GM23338 (cell line): ENCODE data around the gene RBM45. TPM values are rescaled to one million over a fixed set of nuclear protein-coding genes. Genes with fewer than 3 reads are reported as not detected.

Source experiments
- ATAC-seq: fragments of 200-7000 bp; cut with Tn5 transposase; 3 replicates; pipeline ENCODE4 v1.9.1; 2020
- DNase-seq: peaks from one replicate; pipeline ENCODE4 v3.0.0-alpha.2; 2015; ENCODE audit warnings: low spot score
- H2AFZ ChIP-seq: fragments of 200-600 bp; sonication (generic); 2 replicates; pipeline ENCODE4 v1.8.0; 2016; ENCODE audit warnings: antibody characterized with exemption, mild to moderate bottlenecking, moderate library complexity
- H3F3A ChIP-seq: fragments of 200-600 bp; sonication (generic); replicated peaks from 2 replicates; pipeline ENCODE4 v1.8.0; 2017; ENCODE audit warnings: antibody characterized with exemption, mixed run types, low read depth
- H3K27ac ChIP-seq: fragments of 200-600 bp; sonication (generic); 2 replicates; pipeline ENCODE4 v1.6.1; 2016; ENCODE audit warnings: low read depth
- H3K27me3 ChIP-seq: fragments of 200-600 bp; sonication (generic); 2 replicates; pipeline ENCODE4 v1.8.0; 2016; ENCODE audit warnings: mild to moderate bottlenecking, mixed run types, moderate library complexity; ENCODE audit not compliant: insufficient read depth
- H3K36me3 ChIP-seq: fragments of 200-600 bp; sonication (generic); 2 replicates; pipeline ENCODE4 v1.8.0; 2016; ENCODE audit warnings: mild to moderate bottlenecking; ENCODE audit not compliant: insufficient read depth
- H3K4me1 ChIP-seq: fragments of 200-600 bp; sonication (generic); 2 replicates; pipeline ENCODE4 v1.8.0; 2016; ENCODE audit warnings: mild to moderate bottlenecking, moderate library complexity; ENCODE audit not compliant: insufficient read depth
- H3K4me2 ChIP-seq: fragments of 200-600 bp; sonication (generic); 2 replicates; pipeline ENCODE4 v1.7.1; 2017; ENCODE audit warnings: mixed run types
- H3K4me3 ChIP-seq: fragments of 200-600 bp; sonication (generic); 2 replicates; pipeline ENCODE4 v1.6.1; 2016; ENCODE audit warnings: mixed run types
- H3K79me2 ChIP-seq: fragments of 200-600 bp; sonication (generic); replicated peaks from 2 replicates; pipeline ENCODE4 v1.8.0; 2017; ENCODE audit warnings: mild to moderate bottlenecking; ENCODE audit not compliant: insufficient read depth
- H3K9me2 ChIP-seq: fragments of 200-600 bp; sonication (generic); 2 replicates; pipeline ENCODE4 v1.8.0; 2017; ENCODE audit not compliant: insufficient read depth
- H4K20me1 ChIP-seq: fragments of 200-600 bp; sonication (generic); replicated peaks from 2 replicates; pipeline ENCODE4 v1.8.0; 2017; ENCODE audit warnings: mild to moderate bottlenecking; ENCODE audit not compliant: insufficient read depth
- H3K27ac Mint-ChIP-seq: 2 replicates; pipeline ENCODE4 v1.8.0; 2020; ENCODE audit warnings: inconsistent platforms, mild to moderate bottlenecking, moderate library complexity, mixed read lengths
- H3K27me3 Mint-ChIP-seq: 3 replicates; pipeline ENCODE4 v1.8.0; 2022; ENCODE audit warnings: low read depth, mild to moderate bottlenecking, moderate library complexity, mixed read lengths, inconsistent platforms; ENCODE audit not compliant: insufficient read depth, poor library complexity
- H3K36me3 Mint-ChIP-seq: 3 replicates; pipeline ENCODE4 v1.8.0; 2021; ENCODE audit warnings: low read depth, mild to moderate bottlenecking, inconsistent platforms, moderate library complexity, mixed read lengths
- H3K4me1 Mint-ChIP-seq: 3 replicates; pipeline ENCODE4 v1.8.0; 2020; ENCODE audit warnings: mild to moderate bottlenecking, inconsistent platforms, mixed read lengths
- H3K4me3 Mint-ChIP-seq: 3 replicates; pipeline ENCODE4 v1.8.0; 2021; ENCODE audit warnings: moderate library complexity, mild to moderate bottlenecking, inconsistent platforms, mixed read lengths
- H3K9me3 Mint-ChIP-seq: 3 replicates; pipeline ENCODE4 v1.8.0; 2020; ENCODE audit warnings: moderate library complexity, mild to moderate bottlenecking, inconsistent platforms, mixed read lengths
- CREB1 ChIP-seq: fragments of 250-450 bp; sonication (Bioruptor Pico); IDR thresholded peaks from 2 replicates; pipeline ENCODE4 v1.5.0; 2020; ENCODE audit warnings: low read depth, mild to moderate bottlenecking, moderate library complexity
- EZH2 ChIP-seq: fragments of 200-600 bp; sonication (generic); IDR thresholded peaks from one replicate; pipeline ENCODE4 v1.8.0; 2017; ENCODE audit warnings: antibody characterized with exemption, mild to moderate bottlenecking, low read depth; ENCODE audit not compliant: unreplicated experiment
- JUNB ChIP-seq: IDR thresholded peaks from one replicate; pipeline ENCODE4 v1.6.1; 2016; ENCODE audit warnings: antibody characterized with exemption; ENCODE audit not compliant: unreplicated experiment
- NANOG ChIP-seq: IDR thresholded peaks from 2 replicates; pipeline ENCODE4 v1.6.1; 2016; ENCODE audit warnings: antibody characterized with exemption, borderline replicate concordance
- POLR2AphosphoS5 ChIP-seq: IDR thresholded peaks from 2 replicates; pipeline ENCODE4 v1.6.1; 2016; ENCODE audit warnings: antibody characterized with exemption, low read depth
- polyA plus RNA-seq: library from polyadenylated mRNA; unstranded; fragments of >200 nt; fragmentation: Nextera tagmentation; extraction: Ambion mirVana; gene quantifications from 2 replicates; pipeline ENCODE4 v1.2.1, GENCODE V29; 2016
- total RNA-seq: library from RNA; depleted of rRNA; stranded (reverse); fragments of >200 nt; shearing (Covaris generic); gene quantifications from 2 replicates; pipeline ENCODE4 v1.2.3, GENCODE V29; 2014
- TF ChIP-seq, protein P1 (sequence below): fragments of 250-450 bp; sonication (Bioruptor Pico); IDR thresholded peaks from 2 replicates; pipeline ENCODE4 v1.5.0; 2020; ENCODE audit warnings: mild to moderate bottlenecking, moderate library complexity
- TF ChIP-seq, protein P2 (sequence below): IDR thresholded peaks from 2 replicates; pipeline ENCODE4 v1.6.1; 2016; ENCODE audit warnings: antibody characterized with exemption

The RBM45 gene
- total and polyA plus RNA-seq, 2 experiments from 2014 or later, result 15.8 to 17.1 TPM

DNA sequence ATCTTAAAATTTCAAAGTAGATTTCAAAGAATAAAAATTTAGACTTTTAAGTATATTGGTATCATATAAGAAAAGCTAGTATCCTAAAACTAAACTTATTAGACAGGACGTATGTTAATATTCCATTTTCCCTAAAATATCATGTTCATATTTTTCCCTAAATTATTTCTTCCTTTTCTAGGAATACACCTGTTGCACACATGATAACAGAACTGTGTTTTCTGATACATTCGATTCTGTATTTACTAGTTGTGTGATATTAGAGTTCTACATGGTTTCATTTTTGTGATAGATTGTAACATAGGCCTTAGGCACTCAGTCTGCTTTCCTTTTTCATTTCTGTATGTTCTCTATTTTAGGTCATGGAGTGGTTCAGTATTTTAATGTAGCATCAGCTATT is 10.9 kb downstream of the RBM45 start:
- Histone ChIP-seq H3K4me3 (no peak overlapping the region), H3K27ac (no peak overlapping the region), H3K36me3 (no peaks in the 10 kb centered on the region), H3K9me2 (no peaks in the 10 kb centered on the region), H2AFZ (no peak overlapping the region), H3K4me1 (peaks cover 12% of the 10 kb centered on the region; the same call in 1 of the 2 replicates), H3K79me2 (no peaks in the 10 kb centered on the region), H4K20me1 (no peaks in the 10 kb centered on the region), H3K27me3 (no peaks in the 10 kb centered on the region), H3F3A (no peaks in the 10 kb centered on the region), H3K4me2 (no peak overlapping the region)
- Mint-ChIP-seq H3K4me1 (peaks cover 13% of the 10 kb centered on the region), H3K27me3 (no peaks in the 10 kb centered on the region), H3K4me3 (no peak overlapping the region), H3K27ac (no peak overlapping the region), H3K36me3 (peaks cover 3% of the 10 kb centered on the region; the same call in 2 of the 3 replicates), H3K9me3 (no peaks in the 10 kb centered on the region)
- DNase-seq (no peak), ATAC-seq (no peak)
- TF ChIP-seq, protein P1, sequence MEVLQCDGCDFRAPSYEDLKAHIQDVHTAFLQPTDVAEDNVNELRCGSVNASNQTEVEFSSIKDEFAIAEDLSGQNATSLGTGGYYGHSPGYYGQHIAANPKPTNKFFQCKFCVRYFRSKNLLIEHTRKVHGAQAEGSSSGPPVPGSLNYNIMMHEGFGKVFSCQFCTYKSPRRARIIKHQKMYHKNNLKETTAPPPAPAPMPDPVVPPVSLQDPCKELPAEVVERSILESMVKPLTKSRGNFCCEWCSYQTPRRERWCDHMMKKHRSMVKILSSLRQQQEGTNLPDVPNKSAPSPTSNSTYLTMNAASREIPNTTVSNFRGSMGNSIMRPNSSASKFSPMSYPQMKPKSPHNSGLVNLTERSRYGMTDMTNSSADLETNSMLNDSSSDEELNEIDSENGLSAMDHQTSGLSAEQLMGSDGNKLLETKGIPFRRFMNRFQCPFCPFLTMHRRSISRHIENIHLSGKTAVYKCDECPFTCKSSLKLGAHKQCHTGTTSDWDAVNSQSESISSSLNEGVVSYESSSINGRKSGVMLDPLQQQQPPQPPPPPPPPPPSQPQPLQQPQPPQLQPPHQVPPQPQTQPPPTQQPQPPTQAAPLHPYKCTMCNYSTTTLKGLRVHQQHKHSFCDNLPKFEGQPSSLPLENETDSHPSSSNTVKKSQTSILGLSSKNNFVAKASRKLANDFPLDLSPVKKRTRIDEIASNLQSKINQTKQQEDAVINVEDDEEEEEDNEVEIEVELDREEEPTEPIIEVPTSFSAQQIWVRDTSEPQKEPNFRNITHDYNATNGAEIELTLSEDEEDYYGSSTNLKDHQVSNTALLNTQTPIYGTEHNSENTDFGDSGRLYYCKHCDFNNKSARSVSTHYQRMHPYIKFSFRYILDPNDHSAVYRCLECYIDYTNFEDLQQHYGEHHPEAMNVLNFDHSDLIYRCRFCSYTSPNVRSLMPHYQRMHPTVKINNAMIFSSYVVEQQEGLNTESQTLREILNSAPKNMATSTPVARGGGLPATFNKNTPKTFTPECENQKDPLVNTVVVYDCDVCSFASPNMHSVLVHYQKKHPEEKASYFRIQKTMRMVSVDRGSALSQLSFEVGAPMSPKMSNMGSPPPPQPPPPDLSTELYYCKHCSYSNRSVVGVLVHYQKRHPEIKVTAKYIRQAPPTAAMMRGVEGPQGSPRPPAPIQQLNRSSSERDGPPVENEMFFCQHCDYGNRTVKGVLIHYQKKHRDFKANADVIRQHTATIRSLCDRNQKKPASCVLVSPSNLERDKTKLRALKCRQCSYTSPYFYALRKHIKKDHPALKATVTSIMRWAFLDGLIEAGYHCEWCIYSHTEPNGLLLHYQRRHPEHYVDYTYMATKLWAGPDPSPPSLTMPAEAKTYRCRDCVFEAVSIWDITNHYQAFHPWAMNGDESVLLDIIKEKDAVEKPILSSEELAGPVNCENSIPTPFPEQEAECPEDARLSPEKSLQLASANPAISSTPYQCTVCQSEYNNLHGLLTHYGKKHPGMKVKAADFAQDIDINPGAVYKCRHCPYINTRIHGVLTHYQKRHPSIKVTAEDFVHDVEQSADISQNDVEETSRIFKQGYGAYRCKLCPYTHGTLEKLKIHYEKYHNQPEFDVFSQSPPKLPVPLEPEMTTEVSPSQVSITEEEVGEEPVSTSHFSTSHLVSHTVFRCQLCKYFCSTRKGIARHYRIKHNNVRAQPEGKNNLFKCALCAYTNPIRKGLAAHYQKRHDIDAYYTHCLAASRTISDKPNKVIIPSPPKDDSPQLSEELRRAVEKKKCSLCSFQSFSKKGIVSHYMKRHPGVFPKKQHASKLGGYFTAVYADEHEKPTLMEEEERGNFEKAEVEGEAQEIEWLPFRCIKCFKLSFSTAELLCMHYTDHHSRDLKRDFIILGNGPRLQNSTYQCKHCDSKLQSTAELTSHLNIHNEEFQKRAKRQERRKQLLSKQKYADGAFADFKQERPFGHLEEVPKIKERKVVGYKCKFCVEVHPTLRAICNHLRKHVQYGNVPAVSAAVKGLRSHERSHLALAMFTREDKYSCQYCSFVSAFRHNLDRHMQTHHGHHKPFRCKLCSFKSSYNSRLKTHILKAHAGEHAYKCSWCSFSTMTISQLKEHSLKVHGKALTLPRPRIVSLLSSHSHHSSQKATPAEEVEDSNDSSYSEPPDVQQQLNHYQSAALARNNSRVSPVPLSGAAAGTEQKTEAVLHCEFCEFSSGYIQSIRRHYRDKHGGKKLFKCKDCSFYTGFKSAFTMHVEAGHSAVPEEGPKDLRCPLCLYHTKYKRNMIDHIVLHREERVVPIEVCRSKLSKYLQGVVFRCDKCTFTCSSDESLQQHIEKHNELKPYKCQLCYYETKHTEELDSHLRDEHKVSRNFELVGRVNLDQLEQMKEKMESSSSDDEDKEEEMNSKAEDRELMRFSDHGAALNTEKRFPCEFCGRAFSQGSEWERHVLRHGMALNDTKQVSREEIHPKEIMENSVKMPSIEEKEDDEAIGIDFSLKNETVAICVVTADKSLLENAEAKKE (CRISPR knock-in tag), result no peak
- TF ChIP-seq POLR2AphosphoS5 (no peak), NANOG (no peak), CREB1 (CRISPR knock-in tag) (no peak), EZH2 (no peak), JUNB (no peak)
- TF ChIP-seq, protein P2, sequence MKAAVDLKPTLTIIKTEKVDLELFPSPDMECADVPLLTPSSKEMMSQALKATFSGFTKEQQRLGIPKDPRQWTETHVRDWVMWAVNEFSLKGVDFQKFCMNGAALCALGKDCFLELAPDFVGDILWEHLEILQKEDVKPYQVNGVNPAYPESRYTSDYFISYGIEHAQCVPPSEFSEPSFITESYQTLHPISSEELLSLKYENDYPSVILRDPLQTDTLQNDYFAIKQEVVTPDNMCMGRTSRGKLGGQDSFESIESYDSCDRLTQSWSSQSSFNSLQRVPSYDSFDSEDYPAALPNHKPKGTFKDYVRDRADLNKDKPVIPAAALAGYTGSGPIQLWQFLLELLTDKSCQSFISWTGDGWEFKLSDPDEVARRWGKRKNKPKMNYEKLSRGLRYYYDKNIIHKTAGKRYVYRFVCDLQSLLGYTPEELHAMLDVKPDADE, result no peak
